Panc1 (cell line): ENCODE results near the gene ANKRD65. TPM values are rescaled to one million over a fixed set of nuclear protein-coding genes. Genes with fewer than 3 reads are reported as not detected.

Experiments used
- ATAC-seq: fragments of 200-7000 bp; cut with Tn5 transposase; 2 replicates; pipeline ENCODE4 v1.9.1; 2020; ENCODE audit warnings: mild to moderate bottlenecking, moderate library complexity
- BruUV-seq: library from RNA; stranded (reverse); fragments of 400-500 nt; replicated peaks from 2 replicates; lab custom pipeline; 2021; lab: Mats Ljungman, UMichigan
- CTCF ChIA-PET: fragments of 300-600 bp; sonication (Branson Sonifier 250); formaldehyde crosslinking; loops from one replicate; lab custom pipeline; 2022; ENCODE audit warnings: antibody characterized with exemption; lab: Charles Lee
- POLR2A ChIA-PET: fragments of 300-600 bp; sonication (Branson Sonifier 250); formaldehyde crosslinking; loops from one replicate; lab custom pipeline; 2022; ENCODE audit warnings: antibody characterized with exemption; lab: Charles Lee
- DNase-seq: peaks from one replicate; pipeline ENCODE4 v3.0.0-alpha.2; 2010; ENCODE audit warnings: low read depth, low spot score
- H3K27ac ChIP-seq: 2 replicates; pipeline ENCODE4 v1.5.1; 2011; ENCODE audit warnings: mild to moderate bottlenecking, low read length, inconsistent platforms
- H3K27me3 ChIP-seq: fragments of 200-500 bp; sonication (Bioruptor generic); 2 replicates; pipeline ENCODE4 v1.6.0; 2014; ENCODE audit warnings: low read length, inconsistent platforms; ENCODE audit not compliant: control insufficient read depth, insufficient read depth
- H3K36me3 ChIP-seq: fragments of 200-500 bp; sonication (Bioruptor generic); 2 replicates; pipeline ENCODE4 v1.5.1; 2014; ENCODE audit warnings: inconsistent platforms, mild to moderate bottlenecking, low read length, moderate library complexity; ENCODE audit not compliant: control insufficient read depth, insufficient read depth
- H3K4me1 ChIP-seq: 2 replicates; pipeline ENCODE4 v1.5.1; 2011; ENCODE audit warnings: inconsistent platforms, mild to moderate bottlenecking, low read length, moderate library complexity; ENCODE audit not compliant: control insufficient read depth, insufficient read depth
- H3K4me3 ChIP-seq, 2 experiments: 2 replicates each; pipeline ENCODE4 v1.5.1; 2011 to 2012; ENCODE audit warnings: low read depth in 2 of 2, low read length in 2 of 2, mild to moderate bottlenecking in 2 of 2, inconsistent platforms in 1 of 2, moderate library complexity in 1 of 2
- H3K9me3 ChIP-seq: fragments of 200-500 bp; sonication (Bioruptor generic); 2 replicates; pipeline ENCODE4 v1.5.1; 2014; ENCODE audit warnings: low read depth, mild to moderate bottlenecking, inconsistent platforms, low read length, moderate library complexity; ENCODE audit not compliant: control insufficient read depth, insufficient read depth
- POLR2AphosphoS5 ChIP-seq: IDR thresholded peaks from 2 replicates; pipeline ENCODE4 v1.6.1; 2012; ENCODE audit warnings: mild to moderate bottlenecking, low read depth, low read length, moderate library complexity
- SIN3A ChIP-seq: IDR thresholded peaks from 2 replicates; pipeline ENCODE4 v1.6.1; 2012; ENCODE audit warnings: low read depth, mild to moderate bottlenecking, low read length, moderate library complexity, borderline replicate concordance; ENCODE audit not compliant: insufficient read depth
- TCF7L2 ChIP-seq: IDR thresholded peaks from 2 replicates; pipeline ENCODE4 v1.6.1; 2011; ENCODE audit warnings: mild to moderate bottlenecking, low read depth, low read length, inconsistent platforms
- in situ Hi-C: cut with HindIII; loops from 2 replicates; pipeline ENCODE4 v1.10.0; 2016; ENCODE audit warnings: low sequenced_read_pairs, low pct_unique_long_range_greater_than_20kb
- intact Hi-C: fragments of 100-400 bp; cut with micrococcal nuclease; formaldehyde crosslinking; loops from one replicate; pipeline ENCODE4 v1.10.0; 2022; ENCODE audit not compliant: unreplicated experiment
- total RNA-seq: library from RNA; stranded (reverse); gene quantifications from one replicate; pipeline ENCODE4 v1.2.1, GENCODE V29; 2021; ENCODE audit not compliant: unreplicated experiment
- TF ChIP-seq, protein P1 (sequence below): fragments of 450-650 bp; IDR thresholded peaks from 2 replicates; pipeline ENCODE4 v1.5.1; 2017; ENCODE audit warnings: mild to moderate bottlenecking
- TF ChIP-seq, protein P2 (sequence below), 2 experiments: IDR thresholded peaks; 2 replicates each; pipeline ENCODE4 v1.6.1; 2011 to 2012; ENCODE audit warnings: low read depth in 2 of 2, control low read depth in 1 of 2, low read length in 1 of 2, mild to moderate bottlenecking in 1 of 2, moderate library complexity in 1 of 2; ENCODE audit not compliant: insufficient read depth in 1 of 2

Gene ANKRD65
- total RNA-seq, 1 experiment from 2014 or later, result 1.9 TPM

DNA sequence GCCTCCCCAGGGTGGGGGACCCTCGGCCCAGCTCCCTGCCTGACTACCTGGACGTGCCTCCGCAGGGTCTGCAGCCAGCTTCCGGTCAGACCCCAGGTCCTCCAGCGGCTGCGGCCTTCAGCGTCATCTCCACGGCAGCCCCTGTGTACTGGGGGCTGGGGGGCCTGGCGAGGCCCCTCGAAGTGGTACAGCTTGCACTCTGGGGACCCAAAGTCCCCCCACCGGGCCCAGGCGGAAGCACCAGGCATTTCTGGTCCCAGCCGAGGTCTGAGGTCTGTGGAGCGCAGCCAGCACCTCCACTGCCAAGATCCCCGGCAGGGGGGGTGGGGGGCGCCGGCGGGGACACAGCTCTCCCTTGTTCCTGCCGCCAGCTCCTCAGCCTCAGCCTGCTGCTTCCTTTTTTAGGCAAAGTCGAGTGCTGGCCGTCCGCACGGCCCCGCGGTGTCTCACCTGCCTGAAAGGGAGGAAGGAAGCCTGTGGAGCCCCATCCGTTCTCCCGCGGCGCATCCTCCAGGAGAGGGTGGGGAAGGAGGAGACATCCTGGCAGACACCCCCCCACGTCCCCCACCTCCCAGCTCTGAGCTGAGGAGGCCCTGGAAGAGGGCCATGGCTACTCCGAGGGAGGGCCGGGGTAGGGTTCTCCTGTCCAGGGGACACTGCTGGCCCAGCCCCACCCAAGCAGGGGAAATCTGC is 13.2 kb upstream of the ANKRD65 start:
- ATAC-seq (no peak), DNase-seq (no peak)
- Histone ChIP-seq H3K36me3 (no peaks in the 10 kb centered on the region), H3K4me3 (peak overlapping the region; percentile 45 to 76), H3K27ac (peak overlapping the region; percentile 99), H3K27me3 (no peaks in the 10 kb centered on the region), H3K4me1 (peaks cover 67% of the 10 kb centered on the region), H3K9me3 (no peaks in the 10 kb centered on the region)
- ChIA-PET CTCF (interaction anchor here (0.6 kb wide), 1 partner anchor 71 kb away, joined by 4 read pairs; no protein-coding TSS in a partner anchor), POLR2A (interaction anchor here (0.5 to 0.6 kb wide), 2 partner anchors 136 to 474 kb away, joined by 4 to 5 read pairs; no protein-coding TSS in a partner anchor)
- intact Hi-C loops (no loop called here), in situ Hi-C loops (no loop called here)
- no peak; the same call in 1 of the 2 replicates for TF ChIP-seq POLR2AphosphoS5
- TF ChIP-seq TCF7L2, result peak; percentile 90
- TF ChIP-seq, protein P1, sequence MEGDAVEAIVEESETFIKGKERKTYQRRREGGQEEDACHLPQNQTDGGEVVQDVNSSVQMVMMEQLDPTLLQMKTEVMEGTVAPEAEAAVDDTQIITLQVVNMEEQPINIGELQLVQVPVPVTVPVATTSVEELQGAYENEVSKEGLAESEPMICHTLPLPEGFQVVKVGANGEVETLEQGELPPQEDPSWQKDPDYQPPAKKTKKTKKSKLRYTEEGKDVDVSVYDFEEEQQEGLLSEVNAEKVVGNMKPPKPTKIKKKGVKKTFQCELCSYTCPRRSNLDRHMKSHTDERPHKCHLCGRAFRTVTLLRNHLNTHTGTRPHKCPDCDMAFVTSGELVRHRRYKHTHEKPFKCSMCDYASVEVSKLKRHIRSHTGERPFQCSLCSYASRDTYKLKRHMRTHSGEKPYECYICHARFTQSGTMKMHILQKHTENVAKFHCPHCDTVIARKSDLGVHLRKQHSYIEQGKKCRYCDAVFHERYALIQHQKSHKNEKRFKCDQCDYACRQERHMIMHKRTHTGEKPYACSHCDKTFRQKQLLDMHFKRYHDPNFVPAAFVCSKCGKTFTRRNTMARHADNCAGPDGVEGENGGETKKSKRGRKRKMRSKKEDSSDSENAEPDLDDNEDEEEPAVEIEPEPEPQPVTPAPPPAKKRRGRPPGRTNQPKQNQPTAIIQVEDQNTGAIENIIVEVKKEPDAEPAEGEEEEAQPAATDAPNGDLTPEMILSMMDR, result no peak
- TF ChIP-seq SIN3A, result no peak
- TF ChIP-seq, protein P2, sequence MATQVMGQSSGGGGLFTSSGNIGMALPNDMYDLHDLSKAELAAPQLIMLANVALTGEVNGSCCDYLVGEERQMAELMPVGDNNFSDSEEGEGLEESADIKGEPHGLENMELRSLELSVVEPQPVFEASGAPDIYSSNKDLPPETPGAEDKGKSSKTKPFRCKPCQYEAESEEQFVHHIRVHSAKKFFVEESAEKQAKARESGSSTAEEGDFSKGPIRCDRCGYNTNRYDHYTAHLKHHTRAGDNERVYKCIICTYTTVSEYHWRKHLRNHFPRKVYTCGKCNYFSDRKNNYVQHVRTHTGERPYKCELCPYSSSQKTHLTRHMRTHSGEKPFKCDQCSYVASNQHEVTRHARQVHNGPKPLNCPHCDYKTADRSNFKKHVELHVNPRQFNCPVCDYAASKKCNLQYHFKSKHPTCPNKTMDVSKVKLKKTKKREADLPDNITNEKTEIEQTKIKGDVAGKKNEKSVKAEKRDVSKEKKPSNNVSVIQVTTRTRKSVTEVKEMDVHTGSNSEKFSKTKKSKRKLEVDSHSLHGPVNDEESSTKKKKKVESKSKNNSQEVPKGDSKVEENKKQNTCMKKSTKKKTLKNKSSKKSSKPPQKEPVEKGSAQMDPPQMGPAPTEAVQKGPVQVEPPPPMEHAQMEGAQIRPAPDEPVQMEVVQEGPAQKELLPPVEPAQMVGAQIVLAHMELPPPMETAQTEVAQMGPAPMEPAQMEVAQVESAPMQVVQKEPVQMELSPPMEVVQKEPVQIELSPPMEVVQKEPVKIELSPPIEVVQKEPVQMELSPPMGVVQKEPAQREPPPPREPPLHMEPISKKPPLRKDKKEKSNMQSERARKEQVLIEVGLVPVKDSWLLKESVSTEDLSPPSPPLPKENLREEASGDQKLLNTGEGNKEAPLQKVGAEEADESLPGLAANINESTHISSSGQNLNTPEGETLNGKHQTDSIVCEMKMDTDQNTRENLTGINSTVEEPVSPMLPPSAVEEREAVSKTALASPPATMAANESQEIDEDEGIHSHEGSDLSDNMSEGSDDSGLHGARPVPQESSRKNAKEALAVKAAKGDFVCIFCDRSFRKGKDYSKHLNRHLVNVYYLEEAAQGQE (IDR thresholded peaks at IDR 0.05; ENCODE audit: insufficient read depth in 1 of 2, low read depth in 2 of 2, low read length in 1 of 2), result no peak
- no TSS peak for BruUV-seq

DNA sequence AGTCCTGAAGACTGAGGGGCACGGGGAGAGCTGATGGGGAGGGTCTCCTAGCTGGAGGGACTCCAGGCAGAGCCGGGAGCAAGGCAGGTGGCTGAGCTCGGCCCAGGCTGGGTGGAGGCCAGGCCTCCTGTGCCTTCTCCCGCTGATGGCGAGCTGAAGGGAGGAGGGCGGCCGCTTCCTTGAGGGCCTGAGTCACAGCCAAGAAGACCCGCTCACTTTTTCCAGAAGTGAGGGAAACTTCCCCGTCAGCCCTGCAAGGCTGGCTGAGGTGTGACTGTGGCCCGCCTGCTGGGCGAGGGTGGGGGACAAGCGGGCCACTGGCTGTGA is 12.7 kb upstream of the ANKRD65 start:
- ATAC-seq (peak; percentile 1; the same call in 1 of the 2 replicates), DNase-seq (no peak)
- Histone ChIP-seq H3K9me3 (no peaks in the 10 kb centered on the region), H3K27me3 (no peaks in the 10 kb centered on the region), H3K27ac (peak overlapping the region; percentile 99), H3K36me3 (no peaks in the 10 kb centered on the region), H3K4me3 (peak overlapping the region; percentile 45 to 76), H3K4me1 (peaks cover 69% of the 10 kb centered on the region)
- CTCF ChIA-PET, result interaction anchor here (0.6 kb wide), 1 partner anchor 72 kb away, joined by 4 read pairs; no protein-coding TSS in a partner anchor
- POLR2A ChIA-PET, result interaction anchor here (0.5 to 0.6 kb wide), 2 partner anchors 124 to 475 kb away, joined by 4 to 11 read pairs; no protein-coding TSS in a partner anchor
- TF ChIP-seq, protein P2 (IDR thresholded peaks at IDR 0.05; ENCODE audit: insufficient read depth in 1 of 2, low read depth in 2 of 2, low read length in 1 of 2), result no peak
- TF ChIP-seq TCF7L2 (no peak), SIN3A (no peak), POLR2AphosphoS5 (no peak)
- TF ChIP-seq, protein P1, result no peak
- intact Hi-C loops (no loop called here), in situ Hi-C loops (no loop called here)
- no TSS peak for BruUV-seq
